AML-193 (cell line): Measurements from ENCODE around the gene NOX4.
"Not testable (repeated sequence)": the region's sequence is repeated elsewhere in the genome, so short reads cannot be mapped to it uniquely, and the experiment has no call there.

Experiments
- DNase-seq, 2 experiments: peaks; one replicate each; lab custom pipeline; 2025; lab: John Stamatoyannopoulos, UW

Gene NOX4

DNA sequence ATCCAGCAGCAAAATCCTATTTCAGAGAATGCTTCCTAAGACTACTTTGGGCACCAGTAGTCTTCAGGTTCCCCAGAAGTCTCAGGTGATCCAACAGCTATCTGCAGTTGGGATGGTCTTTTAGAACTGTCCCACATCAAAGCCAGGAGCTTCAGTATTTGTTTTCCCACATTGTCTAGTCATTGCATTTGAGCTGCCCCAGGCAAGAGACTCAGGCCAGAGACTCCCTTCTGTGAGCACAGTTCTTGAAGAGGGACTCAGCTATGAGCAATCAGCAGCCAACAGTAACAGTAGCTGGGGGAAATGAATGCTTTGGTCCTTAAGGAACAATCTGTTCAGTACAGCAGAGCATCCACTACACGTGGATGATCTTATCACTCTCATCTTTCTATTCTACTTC, 188.1 kb downstream of the NOX4 start:
- DNase-seq: not testable (repeated sequence)

GRCh38 chr11:89295023-89295422, 196.2 kb downstream of the NOX4 start:
- DNase-seq: not testable (repeated sequence)

- DNase-seq: no peak
These were observed 197.1 kb downstream of the NOX4 start for GRCh38 chr11:89293965-89294679.

- DNase-seq: not testable (repeated sequence)
These were observed 203.2 kb downstream of the NOX4 start for GRCh38 chr11:89288004-89288403.

DNA sequence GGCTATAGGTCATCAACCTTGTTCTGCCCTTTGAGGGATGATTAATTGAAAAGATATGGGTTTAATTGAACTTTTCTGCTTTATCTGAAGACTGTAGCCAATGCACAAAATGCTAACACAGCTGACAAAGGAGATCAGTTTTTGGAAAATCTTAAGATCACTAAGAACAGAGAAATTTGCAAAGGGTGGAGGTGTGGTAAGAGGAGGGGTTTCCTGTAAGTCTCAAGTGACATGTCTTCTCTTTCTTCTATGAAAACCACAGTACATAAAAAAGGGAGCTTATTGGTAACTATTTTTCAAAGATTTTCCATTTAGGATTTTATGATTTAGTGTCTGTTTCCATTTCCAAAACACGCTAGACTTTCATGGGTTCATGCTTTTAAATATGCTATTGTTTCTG, 204.6 kb downstream of the NOX4 start:
- DNase-seq: not testable (repeated sequence)

DNA sequence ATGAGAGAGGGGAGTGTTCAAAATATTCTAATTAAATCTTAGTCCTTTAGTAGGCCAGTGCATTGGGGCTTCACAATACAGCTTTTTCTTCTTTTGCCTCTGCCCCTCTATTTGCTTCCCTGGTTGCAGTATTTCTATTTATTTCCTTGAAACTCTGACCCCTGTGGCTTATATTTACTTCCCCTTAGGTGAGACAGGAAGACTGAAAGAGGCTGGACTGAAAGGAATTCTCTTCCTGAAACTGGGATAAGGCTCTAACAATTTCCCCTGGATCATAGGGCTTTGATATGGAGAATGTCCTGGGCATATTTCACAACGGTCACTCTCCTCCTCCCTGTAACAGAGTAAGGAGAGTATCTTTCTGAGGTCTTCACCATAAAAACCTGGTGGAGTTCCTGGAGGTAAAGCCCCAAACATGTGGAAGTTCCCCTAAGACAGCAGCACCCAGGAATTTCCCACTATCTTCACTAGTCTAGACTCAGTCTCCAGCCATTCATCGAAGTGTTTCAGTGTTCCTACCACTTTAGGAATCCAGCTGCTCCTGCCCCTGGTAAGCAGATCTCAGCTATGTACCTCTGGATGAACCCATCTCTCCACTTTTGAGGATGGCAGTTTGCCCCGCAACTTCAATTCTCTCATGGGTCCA, 210.0 kb downstream of the NOX4 start:
- not testable (repeated sequence) for DNase-seq

DNA sequence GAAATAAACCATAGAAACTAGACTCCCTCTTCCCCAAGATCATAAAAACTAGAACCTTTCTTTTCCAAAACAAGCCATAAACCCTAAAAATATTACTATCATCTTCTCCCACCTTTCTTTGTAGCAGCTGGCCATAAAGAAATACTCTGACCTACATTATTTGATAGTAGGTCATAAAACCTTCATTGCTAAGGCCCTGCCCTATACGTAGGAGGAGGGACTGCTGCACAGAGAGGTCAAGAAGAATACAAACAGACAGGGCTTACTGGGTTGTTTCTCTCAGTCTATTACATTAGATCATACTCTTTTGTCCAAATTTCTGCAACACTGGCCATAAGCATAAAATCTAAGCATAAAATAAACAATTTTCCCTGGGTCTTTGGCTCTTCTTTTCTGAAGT, 212.0 kb downstream of the NOX4 start:
- DNase-seq: no peak

DNA sequence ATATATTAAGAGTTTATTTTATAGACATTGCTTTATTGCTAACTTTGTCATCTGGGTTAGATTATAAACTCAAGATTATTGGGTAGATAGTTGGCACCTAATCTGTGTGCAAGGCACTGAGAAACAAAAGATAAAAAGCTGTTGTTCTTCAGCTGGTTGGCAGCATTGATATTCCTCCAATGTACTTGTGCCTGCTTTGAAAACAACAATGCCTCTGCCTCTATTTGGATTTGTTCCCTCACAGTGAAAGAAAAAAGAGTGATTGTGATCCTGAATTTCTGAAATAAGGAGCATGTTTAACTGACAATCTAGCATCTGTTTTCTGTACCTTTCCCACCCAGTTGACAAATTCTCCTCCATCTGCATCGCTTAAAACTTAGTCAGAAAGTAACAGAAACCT, 215.2 kb downstream of the NOX4 start:
- no peak for DNase-seq
